Fibroblast of upper back skin (primary cell): ENCODE measurements around the gene TARS3.
A peak's percentile ranks its signal among the peaks of the same experiment; 100 is the strongest.
"Not testable (repeated sequence)": the region's sequence is repeated elsewhere in the genome, so short reads cannot be mapped to it uniquely, and the experiment has no call there.

Source experiments
- DNase-seq: peaks from one replicate; pipeline ENCODE4 v3.0.0-alpha.2; 2013

TARS3 gene

DNA sequence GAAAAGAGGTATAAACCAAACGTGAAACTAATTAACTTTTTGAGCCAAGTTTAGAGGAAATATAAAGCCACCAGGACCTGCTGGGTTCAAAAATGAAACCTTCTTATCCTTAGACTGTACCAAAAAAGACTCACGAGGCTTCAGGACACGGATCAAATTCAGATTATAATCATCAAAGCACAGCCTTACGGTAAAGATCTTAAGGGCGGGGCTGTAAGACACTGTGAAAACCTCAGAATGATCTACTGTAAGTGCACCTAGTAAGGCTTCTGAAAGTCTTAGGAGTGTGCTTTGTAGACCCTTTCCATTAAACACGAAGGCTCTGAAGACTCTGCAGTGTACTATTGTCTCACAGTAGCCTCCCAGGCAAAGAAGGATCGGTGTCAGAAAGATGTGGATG lies 26.8 kb downstream of the TARS3 start:
- no peak for DNase-seq

DNA sequence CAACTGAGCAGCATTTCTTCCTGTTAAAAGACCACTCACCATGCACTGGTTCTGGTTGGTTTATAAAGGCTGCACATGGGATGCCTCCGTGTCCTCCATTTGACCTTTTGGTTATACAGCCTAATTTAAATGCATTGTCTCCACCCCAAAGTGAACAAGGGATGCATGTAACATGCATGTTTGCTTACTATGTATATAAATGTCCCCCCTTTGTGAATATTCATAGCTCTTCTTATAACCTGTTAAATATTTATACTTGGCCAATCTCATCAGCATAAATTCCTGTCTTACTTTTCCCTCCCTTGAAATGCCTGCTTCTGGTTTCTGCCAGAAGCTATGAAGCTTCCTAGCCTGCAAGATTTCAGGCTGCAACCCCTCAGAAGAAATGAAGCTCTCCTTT lies 27.4 kb downstream of the TARS3 start:
- DNase-seq: no peak

- DNase-seq: no peak
Measured at GRCh38 chr15:101694261-101694660, 30.0 kb downstream of the TARS3 start.

- DNase-seq: no peak
Measured at GRCh38 chr15:101692801-101693598, 31.3 kb downstream of the TARS3 start.

DNA sequence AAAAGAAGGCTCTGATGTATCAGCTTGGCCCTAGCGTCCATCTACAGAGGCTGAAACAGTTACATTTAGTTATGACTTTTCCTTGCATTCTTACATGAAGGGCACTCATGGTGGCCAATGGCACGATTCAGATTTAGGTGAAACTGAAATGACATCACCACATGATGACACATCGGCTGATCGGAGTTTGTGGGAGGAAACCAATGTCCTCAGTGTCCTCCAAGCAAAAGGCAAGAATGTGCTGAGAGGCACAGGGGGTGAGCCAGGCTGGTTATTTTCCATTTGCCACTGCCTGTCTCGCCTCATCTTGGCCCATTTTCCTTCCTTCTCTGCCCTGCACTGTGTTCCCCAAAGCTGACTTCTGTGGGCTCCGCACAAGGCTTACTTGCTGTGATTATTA lies 34.4 kb downstream of the TARS3 start:
- peak; percentile 35 for DNase-seq

DNA sequence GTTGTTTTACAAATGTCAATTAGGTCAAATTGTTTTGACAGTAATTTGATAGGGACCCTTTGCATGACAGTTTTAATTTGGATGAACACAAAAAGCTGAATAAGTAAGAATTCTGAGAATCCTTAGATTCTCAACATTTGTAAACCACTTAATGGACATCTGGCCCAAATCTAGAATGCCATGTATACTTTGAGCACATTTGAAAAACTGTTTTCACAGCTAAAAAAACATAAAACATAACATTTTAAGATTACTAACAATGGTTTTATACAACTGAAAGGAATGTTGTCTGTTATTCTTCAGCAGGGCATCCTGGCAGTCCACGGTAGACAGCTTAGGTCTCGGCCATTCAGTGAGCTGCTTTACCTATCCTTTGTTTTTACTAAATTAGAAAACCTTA lies 37.6 kb downstream of the TARS3 start:
- DNase-seq: no peak

GRCh38 chr15:101684877-101685276 lies 39.4 kb downstream of the TARS3 start:
- DNase-seq: no peak

- peak; percentile 77 for DNase-seq
Measured at GRCh38 chr15:101684384-101684783, 39.9 kb downstream of the TARS3 start.

DNA sequence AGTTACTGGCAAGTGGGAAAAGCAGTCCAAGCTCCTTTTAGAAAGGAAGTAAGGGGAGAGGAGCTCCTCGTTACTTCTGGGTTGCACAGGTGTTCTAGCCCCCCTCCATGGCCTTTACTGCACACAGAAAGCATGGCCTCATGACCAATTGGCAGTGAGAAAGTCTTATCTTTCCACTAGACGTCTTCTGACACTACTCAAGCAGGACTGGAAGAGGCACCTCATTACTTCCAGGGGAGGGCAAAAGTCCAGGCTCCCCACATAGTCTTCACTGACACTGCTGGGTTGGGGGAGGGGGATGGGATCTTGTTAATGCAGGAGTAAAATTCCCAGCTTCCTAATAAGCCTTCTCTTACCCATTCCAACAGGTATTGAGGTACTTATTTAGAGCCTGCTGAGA lies 44.5 kb downstream of the TARS3 start:
- DNase-seq: no peak

GRCh38 chr15:101676921-101677329 lies 47.3 kb downstream of the TARS3 start:
- DNase-seq: peak; percentile 57

DNA sequence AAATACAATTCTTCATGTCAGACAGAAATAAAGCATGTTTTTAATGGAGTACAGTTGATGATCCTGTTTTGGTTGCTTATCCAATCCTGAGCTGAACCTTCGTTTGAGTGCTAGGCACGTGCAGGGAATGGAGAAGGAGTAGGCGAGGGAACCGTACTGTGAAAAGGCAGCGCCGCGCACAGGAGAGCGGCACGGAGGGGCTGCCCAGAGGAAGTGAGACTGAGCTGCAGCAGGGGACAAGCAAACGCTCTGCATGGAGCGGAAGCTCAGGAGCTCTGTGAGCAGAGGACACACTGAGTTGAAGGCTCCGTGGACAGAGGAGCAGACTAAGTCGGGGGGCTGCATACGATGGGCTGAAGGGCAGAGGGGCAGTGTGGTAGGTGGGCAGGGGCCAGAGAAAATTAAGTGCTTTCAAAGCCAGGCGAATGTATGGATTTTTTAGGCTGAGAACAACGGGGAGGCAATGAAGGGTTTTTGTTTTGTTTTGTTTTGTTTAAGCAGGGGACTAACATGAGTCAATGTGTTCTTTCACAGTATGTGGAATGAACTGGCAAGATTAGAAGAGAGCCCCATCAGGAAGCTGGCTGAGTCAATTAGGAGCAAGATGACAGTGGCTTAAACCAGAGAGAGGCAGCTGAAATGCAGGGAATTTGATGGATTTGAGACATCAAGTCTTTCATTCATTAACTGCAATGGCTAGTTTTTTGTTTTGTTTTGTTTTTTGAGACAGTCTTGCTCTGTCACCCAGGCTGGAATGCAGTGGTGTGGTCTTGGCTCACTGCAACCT lies 48.3 kb downstream of the TARS3 start:
- peak; percentile 67 for DNase-seq

GRCh38 chr15:101675015-101675414 lies 49.3 kb downstream of the TARS3 start:
- DNase-seq: peak; percentile 88

- DNase-seq: no peak
Measured at GRCh38 chr15:101672298-101672697, 52.0 kb downstream of the TARS3 start.

GRCh38 chr15:101669744-101670143 lies 54.5 kb downstream of the TARS3 start:
- peak; percentile 10 for DNase-seq

DNA sequence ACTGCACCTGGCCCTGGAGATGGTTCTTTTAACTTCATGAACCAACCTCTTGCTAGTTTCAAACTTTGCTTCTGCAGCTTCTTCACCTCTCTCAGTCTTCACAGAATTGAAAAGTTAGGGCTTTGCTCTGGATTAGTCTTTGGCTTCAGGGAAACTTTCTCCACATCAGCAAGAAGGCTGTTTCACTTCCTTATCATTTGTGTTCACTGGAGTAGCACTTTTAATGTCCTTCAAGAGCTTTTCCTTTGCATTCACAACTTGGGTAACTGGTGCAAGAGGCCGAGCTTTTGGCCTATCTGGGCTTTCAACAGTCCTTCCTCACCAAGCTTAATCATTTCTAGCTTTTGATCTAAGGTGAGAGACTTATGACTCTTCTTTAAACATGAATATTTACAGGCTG lies 56.4 kb downstream of the TARS3 start:
- no peak for DNase-seq

DNA sequence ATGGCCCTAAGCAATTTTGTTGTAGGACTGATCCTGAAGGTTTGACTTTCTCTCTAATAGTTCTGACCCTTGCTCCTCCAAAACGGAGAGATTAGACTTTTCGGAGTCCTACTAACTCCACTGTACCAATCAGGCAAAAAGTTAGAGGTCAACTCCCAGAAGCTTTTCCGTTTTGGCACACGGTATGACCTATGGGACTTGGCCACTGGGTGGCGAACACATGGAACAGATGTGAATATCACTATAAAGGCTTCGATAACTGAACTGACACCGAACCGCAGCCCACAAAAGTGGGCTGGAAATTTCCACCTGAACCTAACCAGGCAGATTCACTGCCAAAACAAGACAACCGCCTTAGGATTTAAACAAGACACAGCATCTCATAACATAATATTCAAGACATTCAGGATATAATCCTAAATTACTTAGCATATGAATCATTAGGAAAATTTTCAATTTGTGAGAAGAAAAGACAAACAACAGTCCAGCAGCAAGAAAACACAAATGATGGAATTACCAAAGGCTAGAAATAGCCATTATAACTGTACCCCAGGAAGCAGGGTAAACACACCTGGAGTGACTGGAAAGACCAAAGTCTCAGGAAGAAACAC lies 59.9 kb downstream of the TARS3 start:
- no peak for DNase-seq

DNA sequence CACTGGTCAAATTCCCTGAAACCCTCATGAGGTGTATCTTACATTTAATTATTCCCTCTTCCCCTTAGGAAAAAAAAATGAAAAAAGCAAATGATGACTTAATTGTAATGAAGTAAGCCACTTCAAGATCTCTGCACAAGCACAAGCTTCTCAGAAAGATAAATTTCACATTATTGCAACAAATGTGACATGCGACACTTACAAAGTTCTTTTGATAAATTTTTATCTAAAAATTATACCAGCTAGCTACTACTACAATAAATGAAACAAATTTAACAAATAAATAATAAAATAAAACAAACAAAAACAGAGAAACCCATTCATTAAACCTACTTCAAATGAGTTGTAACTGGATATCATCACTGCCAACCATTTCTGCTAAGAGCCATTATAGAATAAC lies 62.1 kb downstream of the TARS3 start:
- DNase-seq: no peak

DNA sequence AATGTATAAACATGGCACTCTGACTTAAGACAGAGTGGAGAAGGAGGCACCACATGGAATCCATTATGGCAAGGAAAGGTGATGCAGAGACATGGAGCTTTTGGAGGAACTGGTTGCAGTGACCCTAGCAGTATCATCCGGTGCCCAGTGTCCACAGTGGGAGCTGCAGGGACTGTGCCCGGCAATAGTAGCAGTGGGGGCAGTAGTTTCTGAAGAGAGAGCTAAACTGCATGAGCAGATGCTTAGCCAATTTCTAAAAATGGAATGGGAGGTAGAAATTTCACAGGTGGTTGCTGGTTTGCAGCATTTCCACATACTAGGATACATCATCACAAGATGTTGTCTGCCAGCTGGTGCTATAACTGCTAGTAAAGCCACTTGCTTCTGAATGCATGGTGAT lies 64.3 kb downstream of the TARS3 start:
- DNase-seq: no peak

- no peak for DNase-seq
Measured at GRCh38 chr15:101657968-101658784, 66.1 kb downstream of the TARS3 start.

DNA sequence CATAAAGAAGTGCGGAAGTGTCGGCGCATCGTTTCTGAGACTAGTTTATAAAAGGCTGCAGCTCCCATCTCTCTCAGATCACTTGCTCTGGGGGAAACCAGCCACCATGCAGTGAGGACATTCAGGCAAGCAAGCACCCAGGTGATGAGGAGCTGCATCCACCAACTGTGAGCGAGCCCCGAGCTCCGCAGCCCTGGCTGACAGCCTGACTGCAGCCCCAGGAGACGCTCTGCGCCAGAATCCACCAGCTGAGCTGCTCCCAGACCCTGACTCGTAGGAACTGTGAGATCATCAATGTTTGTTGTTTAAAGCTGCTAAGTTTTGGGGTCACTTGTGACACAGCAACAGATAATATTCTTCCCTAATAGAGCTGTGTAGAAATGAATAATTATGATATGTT lies 67.1 kb downstream of the TARS3 start:
- no peak for DNase-seq

- not testable (repeated sequence) for DNase-seq
Measured at GRCh38 chr15:101654624-101655337, 69.5 kb downstream of the TARS3 start.

DNA sequence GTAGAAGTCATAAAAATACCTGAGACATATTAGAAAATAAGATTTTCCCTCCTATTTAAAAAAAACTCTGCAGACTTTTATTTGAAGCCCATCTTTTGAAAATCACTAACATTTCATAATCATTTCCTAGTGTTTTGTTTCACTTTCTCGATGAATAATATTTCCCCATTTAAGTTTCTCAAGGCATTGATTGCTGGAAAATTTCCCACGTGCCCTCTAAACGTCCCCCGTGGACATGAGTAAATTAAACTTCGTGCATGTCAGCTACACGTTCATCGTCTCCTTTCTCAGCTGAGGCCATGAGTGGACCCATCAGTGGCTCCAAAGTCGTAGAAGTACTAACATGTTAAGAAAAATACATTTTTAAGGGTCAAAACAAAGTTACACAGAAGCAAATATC lies 70.1 kb downstream of the TARS3 start:
- no peak for DNase-seq
